GM12873 (cell line): ENCODE results near the gene GORASP1.

Source experiments
- CTCF ChIP-seq: IDR thresholded peaks from 2 replicates; pipeline ENCODE4 v1.5.1; 2012; ENCODE audit warnings: low read depth, mild to moderate bottlenecking, moderate library complexity, low read length, control low read depth; ENCODE audit not compliant: insufficient read depth; ENCODE audit errors: missing control alignments

Gene GORASP1

GRCh38 chr3:39144748-39145380, 37.4 kb upstream of the GORASP1 start:
- TF ChIP-seq CTCF = no peak

- no peak for TF ChIP-seq CTCF
Observed at GRCh38 chr3:39144095-39144747, 36.8 kb upstream of the GORASP1 start.

GRCh38 chr3:39143051-39143885, 35.8 kb upstream of the GORASP1 start:
- no peak for TF ChIP-seq CTCF

- no peak for TF ChIP-seq CTCF
Observed at GRCh38 chr3:39142067-39142466, 34.6 kb upstream of the GORASP1 start.

- no peak for TF ChIP-seq CTCF
Observed at GRCh38 chr3:39141171-39141995, 34.0 kb upstream of the GORASP1 start.

GRCh38 chr3:39140341-39140971, 33.0 kb upstream of the GORASP1 start:
- no peak for TF ChIP-seq CTCF
